Liver (tissue), 9 donors: Measurements from ENCODE around the gene HES3. TPM values are rescaled to one million over a fixed set of nuclear protein-coding genes. Genes with fewer than 3 reads are reported as not detected.

Experiments used
- DNase-seq: peaks from one replicate; pipeline ENCODE4 v3.0.0-alpha.2; 2017; ENCODE audit warnings: low spot score
- H3K27ac ChIP-seq, 2 donors: one replicate each; pipeline ENCODE4 v1.7.0; 2013; ENCODE audit warnings: inconsistent platforms in 2 of 2, low read length in 2 of 2, control low read depth in 1 of 2, low read depth in 1 of 2, mild to moderate bottlenecking in 1 of 2
- H3K27me3 ChIP-seq, 4 donors: one replicate each; pipeline versions ENCODE4 v1.6.1 to v1.7.0; 2013; ENCODE audit warnings: low read length in 3 of 4, inconsistent platforms in 1 of 4, mild to moderate bottlenecking in 1 of 4, moderate library complexity in 1 of 4; ENCODE audit not compliant: control insufficient read depth in 4 of 4, insufficient read depth in 4 of 4
- H3K36me3 ChIP-seq, 4 donors: one replicate each; pipeline versions ENCODE4 v1.6.1 to v1.7.0; 2013; ENCODE audit warnings: low read length in 3 of 4, mild to moderate bottlenecking in 3 of 4, low read depth in 1 of 4, moderate library complexity in 1 of 4; ENCODE audit not compliant: control insufficient read depth in 4 of 4, insufficient read depth in 3 of 4
- H3K4me1 ChIP-seq, 4 donors: one replicate each; pipeline versions ENCODE4 v1.6.1 to v1.7.0; 2013; ENCODE audit warnings: low read length in 3 of 4, mild to moderate bottlenecking in 3 of 4, moderate library complexity in 1 of 4; ENCODE audit not compliant: control insufficient read depth in 4 of 4, insufficient read depth in 4 of 4
- H3K4me3 ChIP-seq, 3 donors: one replicate each; pipeline versions ENCODE4 v1.6.1 to v1.7.0; 2013; ENCODE audit warnings: low read length in 3 of 3, control low read depth in 1 of 3, low read depth in 1 of 3, mild to moderate bottlenecking in 1 of 3
- H3K9ac ChIP-seq, 2 donors: one replicate each; pipeline ENCODE4 v1.7.0; 2013; ENCODE audit warnings: low read length in 2 of 2, mild to moderate bottlenecking in 2 of 2, moderate library complexity in 2 of 2, control low read depth in 1 of 2, low read depth in 1 of 2
- H3K9me3 ChIP-seq, 4 donors: one replicate each; pipeline versions ENCODE4 v1.6.1 to v1.7.0; 2013; ENCODE audit warnings: low read length in 3 of 4; ENCODE audit not compliant: control insufficient read depth in 4 of 4
- ATF3 ChIP-seq: IDR thresholded peaks from 2 replicates; pipeline ENCODE4 v1.6.1; 2016; ENCODE audit warnings: antibody characterized with exemption
- CTCF ChIP-seq: fragments of 150-350 bp; IDR thresholded peaks from 2 replicates; pipeline ENCODE4 v1.5.1; 2017; ENCODE audit warnings: improper control_type of control experiment, low read depth, low read length; ENCODE audit not compliant: missing input control
- EGR1 ChIP-seq, 2 donors: IDR thresholded peaks; 2 replicates each; pipeline ENCODE4 v1.6.1; 2016 to 2018; ENCODE audit warnings: antibody characterized with exemption in 2 of 2, low read depth in 2 of 2
- FOXA1 ChIP-seq: IDR thresholded peaks from 2 replicates; pipeline ENCODE4 v1.6.1; 2016; ENCODE audit warnings: antibody characterized with exemption
- FOXA2 ChIP-seq: IDR thresholded peaks from 2 replicates; pipeline ENCODE4 v1.6.1; 2016; ENCODE audit warnings: antibody characterized with exemption
- GABPA ChIP-seq, 2 donors: IDR thresholded peaks in 1 of 2; conservative IDR thresholded peaks in 1 of 2; 2 replicates each; pipeline ENCODE4 v1.6.1; 2016; ENCODE audit warnings: antibody characterized with exemption in 2 of 2, mild to moderate bottlenecking in 1 of 2, moderate library complexity in 1 of 2
- HNF4A ChIP-seq, 2 donors: conservative IDR thresholded peaks; 2 replicates each; pipeline ENCODE4 v1.6.1; 2016; ENCODE audit warnings: antibody characterized with exemption in 2 of 2, mild to moderate bottlenecking in 2 of 2
- HNF4G ChIP-seq: IDR thresholded peaks from 2 replicates; pipeline ENCODE4 v1.6.1; 2016; ENCODE audit warnings: antibody characterized with exemption
- JUND ChIP-seq, 2 donors: IDR thresholded peaks; 2 replicates each; pipeline ENCODE4 v1.6.1; 2016; ENCODE audit warnings: antibody characterized with exemption in 2 of 2
- MAX ChIP-seq: IDR thresholded peaks from 2 replicates; pipeline ENCODE4 v1.6.1; 2016; ENCODE audit warnings: antibody characterized with exemption
- NR2F2 ChIP-seq: IDR thresholded peaks from 2 replicates; pipeline ENCODE4 v1.6.1; 2016; ENCODE audit warnings: antibody characterized with exemption
- RAD21 ChIP-seq, 2 donors: IDR thresholded peaks; 2 replicates each; pipeline ENCODE4 v1.6.1; 2016; ENCODE audit warnings: antibody characterized with exemption in 2 of 2, mild to moderate bottlenecking in 2 of 2
- REST ChIP-seq: IDR thresholded peaks from 2 replicates; pipeline ENCODE4 v1.6.1; 2016; ENCODE audit warnings: antibody characterized with exemption, mild to moderate bottlenecking
- RXRA ChIP-seq, 2 donors: IDR thresholded peaks; 2 replicates each; pipeline ENCODE4 v1.6.1; 2017 to 2018; ENCODE audit warnings: antibody characterized with exemption in 2 of 2, mild to moderate bottlenecking in 1 of 2
- SP1 ChIP-seq: IDR thresholded peaks from 2 replicates; pipeline ENCODE4 v1.6.1; 2018; ENCODE audit warnings: antibody characterized with exemption, mild to moderate bottlenecking
- TAF1 ChIP-seq: conservative IDR thresholded peaks from 2 replicates; pipeline ENCODE4 v1.6.1; 2016; ENCODE audit warnings: antibody characterized with exemption, mild to moderate bottlenecking
- YY1 ChIP-seq: IDR thresholded peaks from 2 replicates; pipeline ENCODE4 v1.6.1; 2016; ENCODE audit warnings: antibody characterized with exemption, mild to moderate bottlenecking
- ZBTB33 ChIP-seq: IDR thresholded peaks from 2 replicates; pipeline ENCODE4 v1.6.1; 2016; ENCODE audit warnings: antibody characterized with exemption
- WGBS: extraction: QIAGEN DNeasy Blood & Tissue Kit; methylation state at CpG from one replicate; pipeline ENCODE4 v1.1.7; 2013; 5-methylcytosine and 5-hydroxymethylcytosine counted together
- polyA plus RNA-seq, 2 donors: library from polyadenylated mRNA; stranded (reverse) in 1 of 2; unstranded in 1 of 2; fragments of 200-250 nt in 1 of 2; fragments of >200 nt in 1 of 2; fragmentation: Nextera tagmentation in 1 of 2; extraction: Ambion mirVana in 1 of 2; gene quantifications; one replicate each; pipeline versions ENCODE4 v1.2.1 to v1.2.3, GENCODE V29; 2013 to 2015
- total RNA-seq, 2 donors: library from RNA; depleted of rRNA; stranded (reverse); fragments of >200 nt; gene quantifications; one replicate each; pipeline ENCODE4 v1.2.3, GENCODE V29; 2014
- donor health status: healthy.
- donor health status: healthy.
- donor health status: healthy.
- donor health status: healthy.
- donor health status: healthy.

The HES3 gene
- total and polyA plus RNA-seq, 4 donors: not detected

GRCh38 chr1:6245086-6245868 is 1.3 kb downstream of the HES3 start (continued):
- TF ChIP-seq REST: peak; percentile 98
- TF ChIP-seq MAX: no peak

GRCh38 chr1:6245869-6246496 is 2.0 kb downstream of the HES3 start:
- no peaks in the 10 kb centered on the region for H3K9me3 ChIP-seq
- peaks cover 5 to 19% (median 7%) of the 10 kb centered on the region in 4 donors for H3K27me3 ChIP-seq
- H3K27ac ChIP-seq: no peak overlapping the region
- H3K4me3 ChIP-seq: peak overlapping the region in 1 of 3 donors; percentile 10
- DNase-seq: peak; percentile 69
- H3K4me1 ChIP-seq: peaks cover 0 to 33% (median 15%) of the 10 kb centered on the region in 4 donors
- no peaks in the 10 kb centered on the region for H3K36me3 ChIP-seq
- H3K9ac ChIP-seq: no peak overlapping the region
- 5% methylated on average over 49 of the region's 49 CpGs for WGBS
- TF ChIP-seq SP1 (no peak), FOXA1 (no peak), MAX (no peak), ATF3 (no peak), HNF4G (no peak), CTCF (no peak), REST (no peak), EGR1 (IDR thresholded peaks at IDR 0.05; ENCODE audit: low read depth in 2 of 2) (no peak), NR2F2 (no peak), RAD21 (IDR thresholded peaks at IDR 0.05) (no peak), TAF1 (no peak), FOXA2 (no peak), JUND (IDR thresholded peaks at IDR 0.05) (no peak), ZBTB33 (no peak), GABPA (IDR thresholded peaks at IDR 0.05 in 1 of 2, conservative IDR thresholded peaks at IDR 0.05 in 1 of 2) (no peak), RXRA (IDR thresholded peaks at IDR 0.05) (no peak), YY1 (no peak), HNF4A (conservative IDR thresholded peaks at IDR 0.05) (no peak)
